Subcutaneous adipose tissue (tissue), 4 donors: ENCODE results near the gene THRAP3. TPM values are rescaled to one million over a fixed set of nuclear protein-coding genes. Genes with fewer than 3 reads are reported as not detected.

Experiments used
- CTCF ChIP-seq: fragments of 450-650 bp; IDR thresholded peaks from one replicate; pipeline ENCODE4 v1.5.1; 2016; ENCODE audit warnings: low read depth, mild to moderate bottlenecking, control low read depth, antibody characterized with exemption, moderate library complexity
- total RNA-seq, 4 donors: library from RNA; depleted of rRNA; stranded (reverse); fragments of >200 nt; gene quantifications; one replicate each; pipeline ENCODE4 v1.1.0, GENCODE V29; 2016

The THRAP3 gene
- total RNA-seq, 4 donors from 2014 or later = 85.7 to 96.5 (median 87.6) TPM

- TF ChIP-seq CTCF = no peak
Observed at GRCh38 chr1:36279110-36279788, 55.0 kb downstream of the THRAP3 start.

GRCh38 chr1:36279789-36280296 lies 55.6 kb downstream of the THRAP3 start:
- no peak for TF ChIP-seq CTCF

- no peak for TF ChIP-seq CTCF
Observed at GRCh38 chr1:36284061-36284460, 59.8 kb downstream of the THRAP3 start.

- TF ChIP-seq CTCF = no peak
Observed at GRCh38 chr1:36284517-36284916, 60.3 kb downstream of the THRAP3 start.

- no peak for TF ChIP-seq CTCF
Observed at GRCh38 chr1:36285443-36286101, 61.3 kb downstream of the THRAP3 start.

GRCh38 chr1:36286802-36287201 lies 62.6 kb downstream of the THRAP3 start:
- TF ChIP-seq CTCF = no peak

GRCh38 chr1:36287595-36287994 lies 63.4 kb downstream of the THRAP3 start:
- no peak for TF ChIP-seq CTCF
